ENCODE results near the gene AFAP1.

Gene AFAP1

GRCh38 chr4:7971881-7972500 is 32.3 kb upstream of the AFAP1 start:
- H3K27ac ChIP-seq: peak overlapping the region in 1 of 11 experiments; percentile 6; a peak in 2 of 22 replicates
- TF ChIP-seq Cebpa-rat (IDR thresholded peaks at IDR 0.05): no peak
- H3K9ac ChIP-seq: peak overlapping the region in 2 of 11 experiments; percentile 63 to 68; a peak in 1 of 22 replicates
- peaks cover 44 to 53% (median 48%) of the 10 kb centered on the region in 10 experiments for H3K4me1 ChIP-seq
- H3K27me3 ChIP-seq: no peaks in the 10 kb centered on the region
- no peak overlapping the region for H3K4me3 ChIP-seq
- H3K9me3 ChIP-seq (replicated peaks in 1 of 11): no peaks in the 10 kb centered on the region
- H4K20me1 ChIP-seq: no peaks in the 10 kb centered on the region
- H3K4me2 ChIP-seq: peak overlapping the region in 8 of 11 experiments; percentile 56 to 96 (median 70); a peak in 11 of 22 replicates
- H3K36me3 ChIP-seq: no peaks in the 10 kb centered on the region

- peak overlapping the region in 2 of 11 experiments; percentile 63 to 68; a peak in 4 of 22 replicates for H3K9ac ChIP-seq
- H3K4me3 ChIP-seq: peak overlapping the region in 2 of 10 experiments; percentile 31 to 40; a peak in 4 of 20 replicates
- H3K27ac ChIP-seq: peak overlapping the region in 2 of 11 experiments; percentile 62 to 70; a peak in 2 of 22 replicates
- no peaks in the 10 kb centered on the region for H3K9me3 ChIP-seq (replicated peaks in 1 of 11)
- no peak for TF ChIP-seq Cebpa-rat (IDR thresholded peaks at IDR 0.05)
- peaks cover 0 to under 1% (median 0%) of the 10 kb centered on the region in 11 experiments; a peak in 1 of 22 replicates for H4K20me1 ChIP-seq
- H3K4me2 ChIP-seq: peak overlapping the region; percentile 56 to 96 (median 72)
- no peaks in the 10 kb centered on the region for H3K36me3 ChIP-seq
- H3K4me1 ChIP-seq: peaks cover 44 to 54% (median 49%) of the 10 kb centered on the region in 10 experiments
- H3K27me3 ChIP-seq: no peaks in the 10 kb centered on the region
Measured at GRCh38 chr4:7971159-7971631, 31.5 kb upstream of the AFAP1 start.

- Histone ChIP-seq H3K4me2 (peak overlapping the region; percentile 56 to 96 (median 72)), H3K27me3 (no peaks in the 10 kb centered on the region), H3K36me3 (no peaks in the 10 kb centered on the region), H3K27ac (peak overlapping the region in 3 of 11 experiments; percentile 50 to 70 (median 62); a peak in 6 of 22 replicates), H3K9ac (peak overlapping the region in 4 of 11 experiments; percentile 3 to 68 (median 52); a peak in 5 of 22 replicates), H3K9me3 (replicated peaks in 1 of 11) (no peaks in the 10 kb centered on the region), H3K4me3 (peak overlapping the region in 2 of 10 experiments; percentile 31 to 40; a peak in 5 of 20 replicates), H4K20me1 (peaks cover 0 to 8% (median 0%) of the 10 kb centered on the region in 11 experiments; a peak in 1 of 22 replicates), H3K4me1 (peaks cover 44 to 57% (median 51%) of the 10 kb centered on the region in 10 experiments)
- no peak for TF ChIP-seq Cebpa-rat (IDR thresholded peaks at IDR 0.05)
Measured at GRCh38 chr4:7970361-7970946, 30.8 kb upstream of the AFAP1 start.

- Histone ChIP-seq H3K27ac (peak overlapping the region in 3 of 11 experiments; percentile 40 to 61 (median 46); a peak in 4 of 22 replicates), H3K4me3 (no peak overlapping the region), H3K9me3 (replicated peaks in 1 of 11) (no peaks in the 10 kb centered on the region), H3K9ac (peak overlapping the region in 2 of 11 experiments; percentile 2 to 53; a peak in 2 of 22 replicates), H3K36me3 (no peaks in the 10 kb centered on the region), H3K4me1 (peaks cover 54 to 73% (median 67%) of the 10 kb centered on the region in 10 experiments), H3K4me2 (peak overlapping the region; percentile 39 to 96 (median 66); a peak in 21 of 22 replicates), H4K20me1 (peaks cover 0 to 14% (median 0%) of the 10 kb centered on the region in 11 experiments; a peak in 2 of 22 replicates), H3K27me3 (peaks cover 0 to 2% (median 0%) of the 10 kb centered on the region in 11 experiments; a peak in 1 of 22 replicates)
- no peak for TF ChIP-seq Cebpa-rat (IDR thresholded peaks at IDR 0.05)
Measured at GRCh38 chr4:7968262-7968896, 28.7 kb upstream of the AFAP1 start.

GRCh38 chr4:7967501-7968261 is 28.0 kb upstream of the AFAP1 start:
- TF ChIP-seq Cebpa-rat (IDR thresholded peaks at IDR 0.05): no peak
- Histone ChIP-seq H3K27me3 (peaks cover 0 to 5% (median 0%) of the 10 kb centered on the region in 11 experiments; a peak in 2 of 22 replicates), H4K20me1 (peaks cover 0 to 14% (median 0%) of the 10 kb centered on the region in 11 experiments; a peak in 2 of 22 replicates), H3K27ac (peak overlapping the region in 3 of 11 experiments; percentile 40 to 61 (median 46); a peak in 4 of 22 replicates), H3K9ac (peak overlapping the region in 1 of 11 experiments; percentile 2; a peak in 2 of 22 replicates), H3K36me3 (no peaks in the 10 kb centered on the region), H3K9me3 (replicated peaks in 1 of 11) (no peaks in the 10 kb centered on the region), H3K4me1 (peaks cover 61 to 80% (median 74%) of the 10 kb centered on the region in 10 experiments), H3K4me3 (no peak overlapping the region), H3K4me2 (peak overlapping the region; percentile 39 to 96 (median 66))

- H3K27ac ChIP-seq: peak overlapping the region in 1 of 11 experiments; percentile 46; a peak in 1 of 22 replicates
- peaks cover 67 to 82% (median 78%) of the 10 kb centered on the region in 10 experiments for H3K4me1 ChIP-seq
- no peaks in the 10 kb centered on the region for H3K36me3 ChIP-seq
- no peak overlapping the region; a peak in 1 of 22 replicates for H3K9ac ChIP-seq
- peak overlapping the region; percentile 39 to 96 (median 66); a peak in 19 of 22 replicates for H3K4me2 ChIP-seq
- H4K20me1 ChIP-seq: peaks cover 0 to 14% (median 0%) of the 10 kb centered on the region in 11 experiments; a peak in 2 of 22 replicates
- H3K4me3 ChIP-seq: no peak overlapping the region
- no peak for TF ChIP-seq Cebpa-rat (IDR thresholded peaks at IDR 0.05)
- H3K27me3 ChIP-seq: peaks cover 0 to 5% (median 0%) of the 10 kb centered on the region in 11 experiments; a peak in 2 of 22 replicates
- H3K9me3 ChIP-seq (replicated peaks in 1 of 11): no peaks in the 10 kb centered on the region
Measured at GRCh38 chr4:7967063-7967440, 27.4 kb upstream of the AFAP1 start.

GRCh38 chr4:7966281-7967062 is 26.8 kb upstream of the AFAP1 start:
- TF ChIP-seq Cebpa-rat (IDR thresholded peaks at IDR 0.05): no peak
- H3K9me3 ChIP-seq (replicated peaks in 1 of 11): no peaks in the 10 kb centered on the region
- peak overlapping the region in 2 of 11 experiments; percentile 53 to 96; a peak in 1 of 22 replicates for H3K4me2 ChIP-seq
- peaks cover 68 to 82% (median 78%) of the 10 kb centered on the region in 10 experiments for H3K4me1 ChIP-seq
- H3K4me3 ChIP-seq: no peak overlapping the region
- H3K9ac ChIP-seq: no peak overlapping the region
- H3K36me3 ChIP-seq: no peaks in the 10 kb centered on the region
- H4K20me1 ChIP-seq: peaks cover 0 to 14% (median 0%) of the 10 kb centered on the region in 11 experiments; a peak in 2 of 22 replicates
- no peak overlapping the region for H3K27ac ChIP-seq
- H3K27me3 ChIP-seq: peaks cover 0 to 5% (median 0%) of the 10 kb centered on the region in 11 experiments; a peak in 2 of 22 replicates

All from BLaER1 treated with 17β-estradiol and CSF1 and Interleukin-3, amounts not matched to agents 10 nM and 100 nM (cell line).